ENCODE results near the gene ELP5. TPM values are rescaled to one million over a fixed set of nuclear protein-coding genes. Genes with fewer than 3 reads are reported as not detected.
"Not testable (repeated sequence)": the region's sequence is repeated elsewhere in the genome, so short reads cannot be mapped to it uniquely, and the experiment has no call there.

ELP5 gene
- total RNA-seq, 6 experiments from 2014 or later, result 28.7 to 36.1 (median 34.0) TPM

DNA sequence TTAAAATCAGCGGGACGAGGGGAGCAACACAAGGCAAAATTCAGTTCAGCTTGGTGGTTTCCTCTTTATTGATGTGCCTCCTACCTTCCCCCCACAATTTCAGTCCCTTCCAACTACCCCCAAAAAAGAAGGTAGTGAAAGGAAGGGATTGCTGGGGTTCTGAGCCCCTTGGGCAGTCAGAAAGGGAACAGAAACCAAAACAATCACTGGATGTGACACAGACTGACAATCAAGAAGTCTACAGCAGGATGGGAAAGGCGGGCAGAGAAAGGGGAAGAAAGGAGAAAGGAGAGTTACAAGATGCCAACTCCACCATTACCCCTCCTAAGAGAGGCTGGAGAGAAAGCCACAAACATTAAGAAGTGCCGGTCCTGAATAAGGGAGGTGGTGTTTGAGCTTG is 11.6 kb upstream of the ELP5 start:
- H3K4me3 Mint-ChIP-seq, result peak overlapping the region; percentile 88
- H3K27me3 Mint-ChIP-seq (ENCODE audit: insufficient read depth), result peaks cover 6% of the 10 kb centered on the region
- H3K36me3 Mint-ChIP-seq (ENCODE audit: low read depth), result peaks cover 43% of the 10 kb centered on the region
- TF ChIP-seq, protein P1, sequence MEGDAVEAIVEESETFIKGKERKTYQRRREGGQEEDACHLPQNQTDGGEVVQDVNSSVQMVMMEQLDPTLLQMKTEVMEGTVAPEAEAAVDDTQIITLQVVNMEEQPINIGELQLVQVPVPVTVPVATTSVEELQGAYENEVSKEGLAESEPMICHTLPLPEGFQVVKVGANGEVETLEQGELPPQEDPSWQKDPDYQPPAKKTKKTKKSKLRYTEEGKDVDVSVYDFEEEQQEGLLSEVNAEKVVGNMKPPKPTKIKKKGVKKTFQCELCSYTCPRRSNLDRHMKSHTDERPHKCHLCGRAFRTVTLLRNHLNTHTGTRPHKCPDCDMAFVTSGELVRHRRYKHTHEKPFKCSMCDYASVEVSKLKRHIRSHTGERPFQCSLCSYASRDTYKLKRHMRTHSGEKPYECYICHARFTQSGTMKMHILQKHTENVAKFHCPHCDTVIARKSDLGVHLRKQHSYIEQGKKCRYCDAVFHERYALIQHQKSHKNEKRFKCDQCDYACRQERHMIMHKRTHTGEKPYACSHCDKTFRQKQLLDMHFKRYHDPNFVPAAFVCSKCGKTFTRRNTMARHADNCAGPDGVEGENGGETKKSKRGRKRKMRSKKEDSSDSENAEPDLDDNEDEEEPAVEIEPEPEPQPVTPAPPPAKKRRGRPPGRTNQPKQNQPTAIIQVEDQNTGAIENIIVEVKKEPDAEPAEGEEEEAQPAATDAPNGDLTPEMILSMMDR (IDR thresholded peaks at IDR 0.05), result no peak
- peaks cover 52% of the 10 kb centered on the region for H3K4me1 Mint-ChIP-seq (ENCODE audit: low read depth)
- no peaks in the 10 kb centered on the region for H3K9me3 Mint-ChIP-seq
- H3K27ac Mint-ChIP-seq, result peak overlapping the region; percentile 94
- DNase-seq, result no peak

DNA sequence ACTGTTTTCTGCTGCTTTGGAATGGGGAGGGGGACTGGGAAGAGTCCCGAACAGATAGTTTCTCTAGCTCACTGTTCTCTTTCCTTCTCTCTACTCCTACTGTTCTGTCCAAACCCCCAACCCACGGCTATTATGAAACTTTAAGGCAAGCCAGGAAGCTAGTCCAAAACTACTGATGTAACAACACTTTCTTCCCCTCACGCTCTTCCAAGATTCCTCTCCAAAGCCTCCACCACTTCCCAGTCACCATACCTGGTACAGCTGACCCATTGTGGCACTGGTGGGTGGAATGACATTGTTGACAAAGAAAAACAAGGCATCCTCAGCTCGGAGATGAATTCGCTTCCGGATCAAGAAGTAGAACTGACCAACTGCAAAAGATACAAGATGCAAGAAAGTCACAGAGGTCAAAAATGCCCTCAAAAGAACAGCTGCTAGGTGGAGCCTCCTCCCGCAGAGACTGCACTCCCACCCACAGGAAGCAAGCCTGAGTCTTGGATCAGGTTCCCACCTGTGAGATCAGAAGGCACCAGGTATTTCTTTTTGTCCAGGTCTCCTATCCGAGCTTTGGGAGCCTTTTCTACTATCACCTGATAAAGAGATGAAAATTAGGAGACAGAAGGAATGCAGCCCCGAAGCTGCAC is 10.8 kb upstream of the ELP5 start:
- H3K36me3 Mint-ChIP-seq (ENCODE audit: low read depth), result peaks cover 40% of the 10 kb centered on the region
- TF ChIP-seq, protein P1 (IDR thresholded peaks at IDR 0.05), result no peak
- peak overlapping the region; percentile 94 for H3K27ac Mint-ChIP-seq
- H3K27me3 Mint-ChIP-seq (ENCODE audit: insufficient read depth), result peaks cover 6% of the 10 kb centered on the region
- DNase-seq, result no peak
- H3K4me1 Mint-ChIP-seq (ENCODE audit: low read depth), result peaks cover 44% of the 10 kb centered on the region
- peak overlapping the region; percentile 88 for H3K4me3 Mint-ChIP-seq
- H3K9me3 Mint-ChIP-seq, result no peaks in the 10 kb centered on the region

DNA sequence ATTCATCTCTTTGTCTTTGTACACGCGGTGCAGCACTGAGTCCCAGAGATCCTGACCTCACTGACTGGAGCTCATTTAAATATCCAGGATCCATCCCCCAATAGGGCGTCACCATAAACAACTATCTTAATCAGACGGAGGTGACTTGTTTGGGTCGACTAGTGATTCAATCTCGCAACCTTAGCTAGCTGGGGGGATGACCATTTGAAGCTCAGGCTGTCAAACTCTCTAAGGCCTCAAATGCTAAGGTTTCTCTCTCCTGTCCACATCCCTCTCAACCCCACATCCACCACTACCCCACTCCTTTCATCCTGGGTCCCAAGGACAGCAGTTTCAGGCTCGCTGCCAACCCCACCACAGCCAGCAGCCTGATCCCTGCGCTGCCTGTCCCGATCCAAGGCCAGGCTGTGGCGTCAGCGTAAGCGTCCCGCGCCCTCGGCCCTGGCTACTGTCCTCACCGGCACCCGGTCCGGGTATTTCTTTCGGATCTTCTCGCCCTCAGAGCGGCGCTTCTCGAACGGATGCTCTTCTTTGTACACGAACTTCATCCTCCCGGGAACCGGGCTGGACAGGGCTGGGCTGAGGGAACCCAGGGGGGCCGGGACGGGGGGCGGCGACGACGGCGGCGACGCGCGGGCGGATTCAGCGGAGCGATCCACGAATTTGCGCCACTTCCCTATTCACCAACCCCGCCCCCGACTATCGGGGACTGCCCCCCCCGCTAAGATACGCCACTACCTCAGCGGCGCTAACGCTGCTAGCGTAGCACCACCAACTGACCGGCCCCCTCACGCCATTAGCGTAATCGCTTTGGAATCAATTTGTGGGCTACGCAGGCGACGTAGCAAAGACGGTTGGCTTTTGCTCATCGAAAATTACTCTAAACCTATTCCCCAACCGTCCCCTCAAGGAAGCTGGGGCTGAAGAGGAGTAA is 10.0 kb upstream of the ELP5 start, which contains the start of gene GABARAP:
GABARAP (minus strand) TSS at position 667 of the 934 bp plus-strand sequence; CDS start at position 548, 119 bp downstream.
- peak within 1 kb of the TSS; percentile 94 for H3K27ac Mint-ChIP-seq
- peak; percentile 75 for DNase-seq
- H3K9me3 Mint-ChIP-seq, result no peaks in the 10 kb centered on the region
- H3K36me3 Mint-ChIP-seq (ENCODE audit: low read depth), result peaks cover 37% of the 10 kb centered on the region
- H3K4me3 Mint-ChIP-seq, result peak within 1 kb of the TSS; percentile 88
- H3K4me1 Mint-ChIP-seq (ENCODE audit: low read depth), result peaks cover 35% of the 10 kb centered on the region
- H3K27me3 Mint-ChIP-seq (ENCODE audit: insufficient read depth), result peaks cover 5% of the 10 kb centered on the region
- TF ChIP-seq, protein P1 (IDR thresholded peaks at IDR 0.05), result no peak

DNA sequence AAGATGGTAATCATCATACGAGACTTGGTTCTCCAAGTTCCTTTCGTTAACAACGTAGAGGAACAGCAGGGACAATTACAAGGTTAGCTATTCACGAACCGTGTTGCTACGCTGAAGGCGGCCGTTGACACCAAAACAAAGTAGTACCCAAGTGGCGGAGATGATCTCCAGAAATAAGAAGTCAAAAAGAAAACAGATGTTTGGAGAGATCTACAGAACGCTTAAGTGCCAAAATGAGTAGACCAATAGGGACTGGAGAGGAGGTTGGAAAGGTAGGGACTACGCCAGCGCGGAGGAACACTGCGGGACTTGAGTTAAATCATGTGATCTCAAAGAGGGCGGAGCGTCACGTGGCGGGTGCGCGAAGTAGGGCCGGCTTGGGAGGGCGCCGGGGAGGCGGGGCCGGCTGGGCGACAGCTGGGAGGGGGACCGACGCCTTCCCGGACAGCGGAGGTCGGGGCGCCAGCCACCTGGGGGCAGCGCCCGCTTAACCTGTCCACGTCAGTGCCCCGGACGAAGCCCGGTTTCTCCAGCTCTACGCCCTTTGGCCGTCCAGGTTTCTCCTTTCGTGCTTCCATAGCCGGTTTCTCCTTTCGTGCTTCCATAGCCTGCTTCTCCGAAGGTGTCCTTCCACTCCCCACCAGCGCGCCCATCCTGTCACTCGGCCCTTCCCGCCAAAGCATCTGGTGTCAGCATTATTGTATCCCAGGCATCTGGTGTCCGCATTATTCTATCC is 9.1 kb upstream of the ELP5 start:
- H3K4me1 Mint-ChIP-seq (ENCODE audit: low read depth), result peaks cover 30% of the 10 kb centered on the region
- peaks cover 33% of the 10 kb centered on the region for H3K36me3 Mint-ChIP-seq (ENCODE audit: low read depth)
- peak overlapping the region; percentile 94 for H3K27ac Mint-ChIP-seq
- TF ChIP-seq, protein P1 (IDR thresholded peaks at IDR 0.05), result peak; percentile 29
- peaks cover 4% of the 10 kb centered on the region for H3K27me3 Mint-ChIP-seq (ENCODE audit: insufficient read depth)
- peak overlapping the region; percentile 88 for H3K4me3 Mint-ChIP-seq
- H3K9me3 Mint-ChIP-seq, result no peaks in the 10 kb centered on the region
- DNase-seq, result peak; percentile 89

DNA sequence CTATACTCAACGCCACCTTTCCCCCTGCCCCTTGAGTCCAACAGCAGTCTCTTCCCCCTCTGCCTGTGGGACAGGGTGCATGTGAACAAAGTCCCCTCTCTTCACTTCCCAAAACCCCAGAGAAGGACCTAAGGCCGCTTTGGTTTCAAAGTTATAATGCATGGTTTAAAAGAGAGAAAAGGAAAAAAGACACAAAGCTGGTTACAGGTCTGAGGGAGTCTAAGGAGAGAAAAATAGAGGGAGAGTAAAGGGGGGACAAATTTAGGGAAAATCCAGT is 8.6 kb upstream of the ELP5 start:
- peak overlapping the region; percentile 88 for H3K4me3 Mint-ChIP-seq

GRCh38 chr17:7243838-7244237 is 8.2 kb upstream of the ELP5 start:
- Mint-ChIP-seq H3K27ac (peak overlapping the region; percentile 94; the same call in 1 of the 2 replicates), H3K4me1 (ENCODE audit: low read depth) (peaks cover 36% of the 10 kb centered on the region), H3K36me3 (ENCODE audit: low read depth) (peaks cover 33% of the 10 kb centered on the region)
- not testable (repeated sequence) for H3K9me3 Mint-ChIP-seq; H3K27me3 Mint-ChIP-seq (ENCODE audit: insufficient read depth); DNase-seq; H3K4me3 Mint-ChIP-seq

More for the DNA sequence above, 8.6 kb upstream of the ELP5 start:
- DNase-seq, result no peak
- Mint-ChIP-seq H3K4me1 (ENCODE audit: low read depth) (peaks cover 32% of the 10 kb centered on the region), H3K36me3 (ENCODE audit: low read depth) (peaks cover 33% of the 10 kb centered on the region), H3K9me3 (no peaks in the 10 kb centered on the region), H3K27me3 (ENCODE audit: insufficient read depth) (peaks cover 4% of the 10 kb centered on the region), H3K27ac (peak overlapping the region; percentile 94)
- TF ChIP-seq, protein P1 (IDR thresholded peaks at IDR 0.05), result no peak

All from HFFc6 (cell line).